Stimulated activated CD4-positive, alpha-beta T cell treated with anti-CD3 and anti-CD28 coated beads, TNF-alpha, amount 100 ng/mL, for 4 hours (primary cell): ENCODE data around the gene UBR2.

Experiments used
- DNase-seq, 3 experiments: peaks; one replicate each; pipeline ENCODE4 v3.0.0-alpha.2; 2020; ENCODE audit warnings: low read depth in 3 of 3

UBR2 gene

GRCh38 chr6:42563697-42564505 lies at the start of gene UBR2:
Gene UBR2 (plus strand): TSS chr6:42564029. CDS start chr6:42564320, 291 bp downstream.
- DNase-seq = peak; percentile 68 to 90 (median 84)

GRCh38 chr6:42514745-42515144 lies 49.1 kb upstream of the UBR2 start:
- no peak for DNase-seq

- DNase-seq = no peak
These were observed 44.0 kb upstream of the UBR2 start for GRCh38 chr6:42519779-42520178.

- no peak for DNase-seq
These were observed 42.8 kb upstream of the UBR2 start for GRCh38 chr6:42520786-42521607.

GRCh38 chr6:42522036-42522435 lies 41.8 kb upstream of the UBR2 start:
- no peak for DNase-seq

GRCh38 chr6:42522942-42523814 lies 40.7 kb upstream of the UBR2 start:
- no peak for DNase-seq

GRCh38 chr6:42525206-42525605 lies 38.6 kb upstream of the UBR2 start:
- DNase-seq = no peak

GRCh38 chr6:42526616-42527015 lies 37.2 kb upstream of the UBR2 start:
- no peak for DNase-seq

GRCh38 chr6:42527204-42527603 lies 36.6 kb upstream of the UBR2 start:
- no peak for DNase-seq

- no peak for DNase-seq
These were observed 33.5 kb upstream of the UBR2 start for GRCh38 chr6:42530296-42530695.

- DNase-seq = no peak
These were observed 33.1 kb upstream of the UBR2 start for GRCh38 chr6:42530751-42531150.

- DNase-seq = no peak
These were observed 31.7 kb upstream of the UBR2 start for GRCh38 chr6:42532038-42532669.

- no peak for DNase-seq
These were observed 30.0 kb upstream of the UBR2 start for GRCh38 chr6:42533794-42534193.

GRCh38 chr6:42537536-42537935 lies 26.3 kb upstream of the UBR2 start:
- DNase-seq = no peak

- no peak for DNase-seq
These were observed 24.7 kb upstream of the UBR2 start for GRCh38 chr6:42539135-42539534.

- DNase-seq = no peak
These were observed 18.5 kb upstream of the UBR2 start for GRCh38 chr6:42545226-42545773.

- DNase-seq = peak; percentile 72 to 82 (median 82)
These were observed 16.2 kb upstream of the UBR2 start for GRCh38 chr6:42547407-42548329.

GRCh38 chr6:42550277-42550676 lies 13.6 kb upstream of the UBR2 start:
- DNase-seq = no peak

- no peak for DNase-seq
These were observed 12.6 kb upstream of the UBR2 start for GRCh38 chr6:42551217-42551616.

GRCh38 chr6:42552380-42552779 lies 11.4 kb upstream of the UBR2 start:
- no peak for DNase-seq
